ENCODE measurements around the gene NCAM1.

- TF ChIP-seq CTCF (optimal IDR thresholded peaks at IDR 0.05 in 1 of 3, IDR thresholded peaks at IDR 0.05 in 1 of 3, conservative IDR thresholded peaks at IDR 0.05 in 1 of 3; ENCODE audit: extremely low read depth in 1 of 3, insufficient read depth in 2 of 3, low read length in 3 of 3): no peak
- no peak for TF ChIP-seq EZH2 (IDR thresholded peaks at IDR 0.05; ENCODE audit: low read length)
Measured at GRCh38 chr11:113087706-113088105, 126.5 kb downstream of the NCAM1 start.
